Stimulated activated CD8-positive, alpha-beta memory T cell treated with anti-CD3 and anti-CD28 coated beads, Interleukin-4, amount 100 ng/mL, for 24 hours (primary cell): Measurements from ENCODE around the gene TMEM229B.

Source experiments
- DNase-seq: peaks from one replicate; pipeline ENCODE4 v3.0.0-alpha.2; 2020; ENCODE audit warnings: low read depth

The TMEM229B gene

GRCh38 chr14:67515386-67516079, 27.0 kb upstream of the TMEM229B start:
- no peak for DNase-seq

- DNase-seq, result no peak
These were observed 26.3 kb upstream of the TMEM229B start for GRCh38 chr14:67514650-67515385.

GRCh38 chr14:67514203-67514607, 25.7 kb upstream of the TMEM229B start:
- DNase-seq, result no peak

GRCh38 chr14:67513631-67514108, 25.1 kb upstream of the TMEM229B start:
- no peak for DNase-seq

- DNase-seq, result no peak
These were observed 24.2 kb upstream of the TMEM229B start for GRCh38 chr14:67512463-67513310.

- no peak for DNase-seq
These were observed 22.3 kb upstream of the TMEM229B start for GRCh38 chr14:67510836-67511235.

DNA sequence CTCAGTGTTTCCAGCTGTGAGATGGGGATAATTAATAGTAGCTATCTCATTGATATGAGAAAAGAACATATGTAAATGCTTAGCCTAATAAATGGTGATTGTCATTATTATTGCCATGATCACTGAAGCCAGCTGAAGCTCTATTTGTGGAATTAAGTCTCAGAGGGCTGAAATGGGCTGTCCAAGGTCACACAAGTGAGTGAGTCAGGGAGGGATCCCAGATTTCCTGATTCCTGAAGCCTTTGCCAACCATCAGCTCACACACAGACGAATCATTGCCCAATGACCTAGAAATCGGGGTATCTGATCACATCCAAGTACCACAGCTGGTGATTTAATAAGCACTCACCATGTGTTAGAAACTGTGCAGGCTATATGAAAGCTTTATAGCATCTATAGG, 21.6 kb upstream of the TMEM229B start:
- DNase-seq, result no peak

GRCh38 chr14:67508956-67509355, 20.4 kb upstream of the TMEM229B start:
- no peak for DNase-seq

- DNase-seq, result no peak
These were observed 16.7 kb upstream of the TMEM229B start for GRCh38 chr14:67505254-67505653.

DNA sequence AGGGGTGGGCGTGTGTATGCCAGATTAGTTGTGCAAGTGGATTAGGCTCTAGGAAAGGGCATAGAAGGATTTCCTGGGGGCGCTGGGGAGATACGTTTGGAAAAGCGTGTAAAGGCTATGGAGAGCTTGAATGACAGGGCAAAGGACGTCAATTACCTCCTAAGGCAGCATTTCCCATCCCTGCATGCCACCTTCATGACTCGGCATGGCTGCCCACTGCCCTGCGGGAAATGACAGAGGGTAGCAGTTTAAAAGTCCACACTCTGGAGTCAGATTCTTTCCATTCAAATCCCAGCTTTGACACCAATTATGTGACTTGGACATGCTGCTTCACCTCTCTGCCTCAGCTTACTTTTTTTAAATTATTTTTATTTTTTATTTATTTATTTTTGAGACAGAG, 14.8 kb upstream of the TMEM229B start:
- no peak for DNase-seq

- no peak for DNase-seq
These were observed 14.3 kb upstream of the TMEM229B start for GRCh38 chr14:67502867-67503266.

- DNase-seq, result no peak
These were observed 13.1 kb upstream of the TMEM229B start for GRCh38 chr14:67501670-67502069.

GRCh38 chr14:67500981-67501380, 12.5 kb upstream of the TMEM229B start:
- no peak for DNase-seq

GRCh38 chr14:67497716-67498115, 9.2 kb upstream of the TMEM229B start:
- DNase-seq, result no peak

GRCh38 chr14:67497216-67497615, 8.7 kb upstream of the TMEM229B start:
- no peak for DNase-seq

- no peak for DNase-seq
These were observed 7.3 kb upstream of the TMEM229B start for GRCh38 chr14:67495827-67496226.

- DNase-seq, result no peak
These were observed 4.7 kb upstream of the TMEM229B start for GRCh38 chr14:67493092-67493717.

DNA sequence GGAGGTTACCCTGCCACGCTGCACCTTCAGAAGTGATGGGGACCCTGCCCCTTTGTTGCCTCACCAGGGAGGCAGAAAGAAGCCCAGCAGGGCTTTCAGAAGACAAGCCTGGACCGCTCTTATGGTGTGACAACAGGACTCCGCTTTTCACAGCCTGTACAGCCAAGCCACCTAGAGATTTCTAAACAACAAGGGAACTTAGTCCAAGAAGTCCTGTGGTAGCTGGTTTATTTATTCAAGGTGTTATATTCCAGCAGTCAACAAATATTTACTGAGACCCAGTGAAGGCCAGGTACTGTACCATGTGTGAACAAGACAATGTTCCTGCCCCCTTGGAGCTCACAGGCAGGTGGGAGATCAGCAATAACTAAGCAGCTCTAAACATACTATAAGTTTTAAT, 4.0 kb upstream of the TMEM229B start:
- DNase-seq, result no peak

- no peak for DNase-seq
These were observed 3.4 kb upstream of the TMEM229B start for GRCh38 chr14:67491741-67492507.

- DNase-seq, result no peak
These were observed 2.8 kb upstream of the TMEM229B start for GRCh38 chr14:67491285-67491684.

DNA sequence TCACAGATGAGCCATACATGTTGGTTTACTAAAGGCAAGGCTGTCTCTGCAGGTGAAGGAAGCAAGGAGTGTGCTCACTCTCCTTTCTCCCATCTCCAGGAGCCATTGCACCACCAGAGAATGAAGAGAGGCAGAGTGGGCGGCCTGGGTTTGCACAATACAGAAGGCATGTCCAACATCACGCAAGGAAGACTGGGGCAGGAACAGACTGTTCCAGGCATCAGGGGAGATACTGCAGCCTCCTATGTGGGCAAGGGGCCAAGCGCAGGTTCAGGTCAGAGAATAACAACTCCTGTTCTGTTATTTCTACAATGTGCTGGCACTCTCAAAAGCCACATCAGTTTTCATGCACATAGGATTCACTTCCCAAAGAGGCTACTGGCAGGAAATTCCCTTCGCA, 1.7 kb upstream of the TMEM229B start:
- DNase-seq, result no peak
